NB4 (cell line): Measurements from ENCODE around the gene SENP2.
"Not testable (repeated sequence)": the region's sequence is repeated elsewhere in the genome, so short reads cannot be mapped to it uniquely, and the experiment has no call there.

ENCODE experiments used
- DNase-seq: peaks from one replicate; pipeline ENCODE4 v3.0.0; 2010; ENCODE audit warnings: low read depth
- H3K4me3 ChIP-seq: one replicate; pipeline ENCODE4 v1.5.1; 2011; ENCODE audit warnings: mild to moderate bottlenecking, low read depth, low read length, moderate library complexity
- CTCF ChIP-seq: IDR thresholded peaks from one replicate; pipeline ENCODE4 v1.5.1; 2012; ENCODE audit warnings: low read depth, low read length
- MAX ChIP-seq: IDR thresholded peaks from 2 replicates; pipeline ENCODE4 v1.6.1; 2011; ENCODE audit warnings: low read depth, low read length
- MYC ChIP-seq: IDR thresholded peaks from 2 replicates; pipeline ENCODE4 v1.6.1; 2011; ENCODE audit warnings: low read depth, low read length
- POLR2A ChIP-seq: IDR thresholded peaks from 2 replicates; pipeline ENCODE4 v1.6.1; 2011; ENCODE audit warnings: mild to moderate bottlenecking; ENCODE audit not compliant: insufficient read length; ENCODE audit errors: extremely low read depth

Gene SENP2

GRCh38 chr3:185575108-185575869 is 10.8 kb upstream of the SENP2 start:
- TF ChIP-seq MAX (0 out of 2 replicates have a peak, but pooled peaks have one; percentile 23), CTCF (peak; percentile 3)
- not testable (repeated sequence) for H3K4me3 ChIP-seq
- peak; percentile 72 for DNase-seq

GRCh38 chr3:185582236-185582635 is 3.9 kb upstream of the SENP2 start:
- no peak overlapping the region for H3K4me3 ChIP-seq
- TF ChIP-seq MAX (no peak), CTCF (no peak), POLR2A (no peak), MYC (no peak)
- no peak for DNase-seq

- TF ChIP-seq MAX (no peak), CTCF (no peak), POLR2A (no peak), MYC (no peak)
- no peak overlapping the region for H3K4me3 ChIP-seq
- DNase-seq, result no peak
Observed at GRCh38 chr3:185582871-185583270, 3.2 kb upstream of the SENP2 start.

GRCh38 chr3:185583925-185584324 is 2.2 kb upstream of the SENP2 start:
- TF ChIP-seq POLR2A, result no peak
- no peak for TF ChIP-seq MYC
- TF ChIP-seq MAX, result no peak
- TF ChIP-seq CTCF, result no peak
- H3K4me3 ChIP-seq, result no peak overlapping the region
- DNase-seq, result no peak

GRCh38 chr3:185584686-185585085 is 1.4 kb upstream of the SENP2 start:
- TF ChIP-seq CTCF (no peak), MAX (no peak), POLR2A (no peak), MYC (no peak)
- DNase-seq, result no peak
- H3K4me3 ChIP-seq, result no peak overlapping the region

GRCh38 chr3:185585518-185585858 is 607 bp upstream of the SENP2 start:
- TF ChIP-seq MAX (no peak), CTCF (no peak), MYC (no peak), POLR2A (no peak)
- no peak for DNase-seq

More at GRCh38 chr3:185585518-185585858, 607 bp upstream of the SENP2 start:
- H3K4me3 ChIP-seq, result peak overlapping the region; percentile 80
